Tibial nerve (tissue), 4 donors: ENCODE data around the gene PXN. TPM values are rescaled to one million over a fixed set of nuclear protein-coding genes. Genes with fewer than 3 reads are reported as not detected.
A peak's percentile ranks its signal among the peaks of the same experiment; 100 is the strongest.

Source experiments
- DNase-seq, 2 donors: peaks; one replicate each; pipeline ENCODE4 v3.0.0-alpha.2; 2019; ENCODE audit warnings: low spot score in 2 of 2
- H3K27ac ChIP-seq, 4 donors: fragments of 200-600 bp; sonication (generic) in 3 of 4; one replicate each; pipeline ENCODE4 v1.5.1; 2017 to 2019; ENCODE audit warnings: mild to moderate bottlenecking in 1 of 4
- H3K27me3 ChIP-seq, 2 donors: fragments of 200-600 bp; sonication (generic) in 1 of 2; one replicate each; pipeline versions ENCODE4 v1.5.1 to v1.6.0; 2017 to 2019
- H3K36me3 ChIP-seq, 3 donors: fragments of 200-600 bp; sonication (generic); one replicate each; pipeline ENCODE4 v1.5.1; 2018 to 2019
- H3K4me1 ChIP-seq, 4 donors: fragments of 200-600 bp; sonication (generic) in 3 of 4; one replicate each; pipeline ENCODE4 v1.5.1; 2017 to 2019
- H3K4me3 ChIP-seq, 4 donors: fragments of 200-600 bp; sonication (generic) in 3 of 4; one replicate each; pipeline ENCODE4 v1.5.1; 2017 to 2019; ENCODE audit warnings: mild to moderate bottlenecking in 1 of 4, moderate library complexity in 1 of 4
- H3K9me3 ChIP-seq, 4 donors: fragments of 200-600 bp; sonication (generic) in 3 of 4; one replicate each; pipeline ENCODE4 v1.5.1; 2017 to 2019
- CTCF ChIP-seq, 5 experiments: fragments of 200-600 bp in 3 of 5; fragments of 450-650 bp in 2 of 5; sonication (generic) in 3 of 5; IDR thresholded peaks; one replicate each; pipeline ENCODE4 v1.5.1; 2016 to 2019; ENCODE audit warnings: antibody characterized with exemption in 5 of 5, mild to moderate bottlenecking in 3 of 5, moderate library complexity in 2 of 5
- EP300 ChIP-seq, 2 donors: sonication (generic); formaldehyde crosslinking; IDR thresholded peaks; one replicate each; pipeline ENCODE4 v1.6.1; 2017; ENCODE audit warnings: antibody characterized with exemption in 2 of 2, mild to moderate bottlenecking in 1 of 2
- POLR2A ChIP-seq, 2 donors: fragments of 450-650 bp; IDR thresholded peaks; one replicate each; pipeline ENCODE4 v1.6.1; 2017; ENCODE audit warnings: antibody characterized with exemption in 2 of 2, mild to moderate bottlenecking in 2 of 2, moderate library complexity in 2 of 2
- WGBS, 2 donors: methylation state at CpG; one replicate each; pipeline ENCODE4 v1.1.5; 2018; 5-methylcytosine and 5-hydroxymethylcytosine counted together
- total RNA-seq, 4 donors: library from RNA; depleted of rRNA; stranded (reverse); fragments of >200 nt; gene quantifications; one replicate each; pipeline ENCODE4 v1.1.0, GENCODE V29; 2016

The PXN gene
- total RNA-seq, 4 donors from 2014 or later = 217 to 428 (median 330) TPM

GRCh38 chr12:120222288-120222832, 43.2 kb downstream of the PXN start:
- H3K4me1 ChIP-seq = peaks cover 0 to 77% (median 26%) of the 10 kb centered on the region in 4 donors
- H3K27me3 ChIP-seq = no peaks in the 10 kb centered on the region
- H3K36me3 ChIP-seq = peaks cover 8 to 77% (median 25%) of the 10 kb centered on the region in 3 donors
- peak overlapping the region in 3 of 4 donors; percentile 4 to 84 (median 68) for H3K27ac ChIP-seq
- no peaks in the 10 kb centered on the region for H3K9me3 ChIP-seq
- 80 to 83% methylated on average over 12 of the region's 12 CpGs for WGBS, 2 donors
- no peak for TF ChIP-seq CTCF (IDR thresholded peaks at IDR 0.05)
- no peak for TF ChIP-seq EP300 (IDR thresholded peaks at IDR 0.05)
- TF ChIP-seq POLR2A (IDR thresholded peaks at IDR 0.05) = no peak
- no peak for DNase-seq
- no peak overlapping the region for H3K4me3 ChIP-seq

DNA sequence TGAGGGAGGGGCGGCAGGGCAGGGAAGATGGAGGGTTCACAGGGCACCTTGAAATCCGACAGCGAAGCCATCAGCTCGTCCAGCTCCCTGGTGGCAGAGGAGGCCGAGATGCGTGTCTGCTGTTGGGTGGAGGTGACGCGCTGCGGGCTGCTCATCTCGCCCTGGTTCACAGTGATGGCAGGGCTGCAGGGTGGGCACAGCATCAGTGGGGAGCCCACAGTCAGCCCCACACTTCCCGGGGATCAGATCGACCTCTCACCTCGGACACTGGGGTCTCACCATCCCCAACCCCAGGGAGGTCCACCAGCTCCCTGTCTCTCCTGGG, 44.0 kb downstream of the PXN start:
- Histone ChIP-seq H3K9me3 (no peaks in the 10 kb centered on the region), H3K36me3 (peaks cover 8 to 83% (median 21%) of the 10 kb centered on the region in 3 donors), H3K4me3 (no peak overlapping the region), H3K27ac (peak overlapping the region; percentile 28 to 84 (median 56)), H3K4me1 (peaks cover 0 to 71% (median 22%) of the 10 kb centered on the region in 4 donors), H3K27me3 (no peaks in the 10 kb centered on the region)
- WGBS, 2 donors = 49 to 57% methylated on average over 7 to 9 of the region's 13 CpGs
- TF ChIP-seq POLR2A (IDR thresholded peaks at IDR 0.05) (no peak), CTCF (IDR thresholded peaks at IDR 0.05) (no peak), EP300 (IDR thresholded peaks at IDR 0.05) (no peak)
- DNase-seq = no peak

- no peaks in the 10 kb centered on the region for H3K27me3 ChIP-seq
- H3K9me3 ChIP-seq = no peaks in the 10 kb centered on the region
- H3K27ac ChIP-seq = peak overlapping the region; percentile 28 to 84 (median 56)
- peaks cover 0 to 70% (median 17%) of the 10 kb centered on the region in 4 donors for H3K4me1 ChIP-seq
- peaks cover 8 to 83% (median 21%) of the 10 kb centered on the region in 3 donors for H3K36me3 ChIP-seq
- TF ChIP-seq CTCF (IDR thresholded peaks at IDR 0.05) = no peak
- no peak for TF ChIP-seq POLR2A (IDR thresholded peaks at IDR 0.05)
- peak in 1 of 2 donors; percentile 40 for TF ChIP-seq EP300 (IDR thresholded peaks at IDR 0.05)
- 41 to 50% methylated on average over 10 of the region's 10 CpGs for WGBS, 2 donors
- H3K4me3 ChIP-seq = no peak overlapping the region
- DNase-seq = no peak
These were observed 44.5 kb downstream of the PXN start for GRCh38 chr12:120220838-120221575.

- 81% methylated on average over 18 to 19 of the region's 19 CpGs for WGBS, 2 donors
- no peak for DNase-seq
- TF ChIP-seq EP300 (IDR thresholded peaks at IDR 0.05) = peak in 1 of 2 donors; percentile 53
- TF ChIP-seq CTCF (IDR thresholded peaks at IDR 0.05) = no peak
- no peak for TF ChIP-seq POLR2A (IDR thresholded peaks at IDR 0.05)
- Histone ChIP-seq H3K27ac (peak overlapping the region in 3 of 4 donors; percentile 19 to 84 (median 68)), H3K9me3 (no peaks in the 10 kb centered on the region), H3K4me3 (no peak overlapping the region), H3K4me1 (peaks cover 0 to 50% (median 0%) of the 10 kb centered on the region in 4 donors), H3K36me3 (peaks cover 9 to 99% (median 31%) of the 10 kb centered on the region in 3 donors), H3K27me3 (no peaks in the 10 kb centered on the region)
These were observed 46.6 kb downstream of the PXN start for GRCh38 chr12:120218680-120219606.
